GM18951 (cell line): ENCODE results near the gene WNT9B.

Experiments
- POLR2A ChIP-seq: IDR thresholded peaks from 4 replicates; pipeline ENCODE4 v1.6.1; 2011; ENCODE audit warnings: mild to moderate bottlenecking; ENCODE audit not compliant: insufficient read length, insufficient read depth; ENCODE audit errors: extremely low read depth
- in situ Hi-C: fragments of 300-500 bp; cut with MboI; formaldehyde crosslinking; loops from one replicate; pipeline ENCODE4 v1.12.0; 2022; ENCODE audit warnings: low sequenced_read_pairs, mixed read lengths, inconsistent platforms; ENCODE audit not compliant: unreplicated experiment

WNT9B gene

GRCh38 chr17:46875849-46876352 is 24.5 kb downstream of the WNT9B start:
- no peak for TF ChIP-seq POLR2A
- in situ Hi-C loops, result no loop called here

- in situ Hi-C loops, result no loop called here
- no peak for TF ChIP-seq POLR2A
Measured at GRCh38 chr17:46876353-46876887, 25.0 kb downstream of the WNT9B start.

GRCh38 chr17:46876926-46877325 is 25.5 kb downstream of the WNT9B start:
- in situ Hi-C loops, result no loop called here
- TF ChIP-seq POLR2A, result no peak

- no peak for TF ChIP-seq POLR2A
- in situ Hi-C loops, result no loop called here
Measured at GRCh38 chr17:46877466-46877865, 26.1 kb downstream of the WNT9B start.

- in situ Hi-C loops, result no loop called here
- TF ChIP-seq POLR2A, result no peak
Measured at GRCh38 chr17:46878055-46878454, 26.7 kb downstream of the WNT9B start.

GRCh38 chr17:46879101-46879500 is 27.7 kb downstream of the WNT9B start:
- no peak for TF ChIP-seq POLR2A
- in situ Hi-C loops, result no loop called here

- TF ChIP-seq POLR2A, result no peak
Measured at GRCh38 chr17:46881015-46881414, 29.6 kb downstream of the WNT9B start.

GRCh38 chr17:46882666-46883065 is 31.3 kb downstream of the WNT9B start:
- in situ Hi-C loops, result no loop called here
- no peak for TF ChIP-seq POLR2A

More at GRCh38 chr17:46881015-46881414, 29.6 kb downstream of the WNT9B start:
- in situ Hi-C loops, result no loop called here

GRCh38 chr17:46883871-46884520 is 32.6 kb downstream of the WNT9B start:
- TF ChIP-seq POLR2A, result no peak
- in situ Hi-C loops, result no loop called here

GRCh38 chr17:46884552-46884951 is 33.2 kb downstream of the WNT9B start:
- in situ Hi-C loops, result no loop called here
- no peak for TF ChIP-seq POLR2A

GRCh38 chr17:46885415-46886309 is 34.3 kb downstream of the WNT9B start:
- in situ Hi-C loops, result no loop called here

GRCh38 chr17:46886310-46886663 is 34.9 kb downstream of the WNT9B start:
- in situ Hi-C loops, result no loop called here
- no peak for TF ChIP-seq POLR2A

More at GRCh38 chr17:46885415-46886309, 34.3 kb downstream of the WNT9B start:
- TF ChIP-seq POLR2A, result no peak

- TF ChIP-seq POLR2A, result no peak
- in situ Hi-C loops, result no loop called here
Measured at GRCh38 chr17:46887717-46888116, 36.3 kb downstream of the WNT9B start.
